PFSK-1 (cell line): Measurements from ENCODE around the gene PRKAG2.

Experiments used
- POLR2AphosphoS5 ChIP-seq: IDR thresholded peaks from 2 replicates; pipeline ENCODE4 v1.6.1; 2012; ENCODE audit warnings: low read depth, mild to moderate bottlenecking, control low read depth, low read length, moderate library complexity
- SIN3A ChIP-seq: IDR thresholded peaks from 2 replicates; pipeline ENCODE4 v1.6.1; 2012; ENCODE audit warnings: mild to moderate bottlenecking, low read length, moderate library complexity, borderline replicate concordance; ENCODE audit not compliant: insufficient read depth
- TF ChIP-seq, protein P1 (sequence below), 2 experiments: IDR thresholded peaks; 2 replicates each; pipeline versions ENCODE4 v1.6.1 to v1.8.0; 2011 to 2012; ENCODE audit warnings: low read depth in 2 of 2, low read length in 2 of 2, control low read depth in 1 of 2, inconsistent platforms in 1 of 2, mild to moderate bottlenecking in 1 of 2, moderate library complexity in 1 of 2; ENCODE audit not compliant: insufficient read depth in 1 of 2

DNA sequence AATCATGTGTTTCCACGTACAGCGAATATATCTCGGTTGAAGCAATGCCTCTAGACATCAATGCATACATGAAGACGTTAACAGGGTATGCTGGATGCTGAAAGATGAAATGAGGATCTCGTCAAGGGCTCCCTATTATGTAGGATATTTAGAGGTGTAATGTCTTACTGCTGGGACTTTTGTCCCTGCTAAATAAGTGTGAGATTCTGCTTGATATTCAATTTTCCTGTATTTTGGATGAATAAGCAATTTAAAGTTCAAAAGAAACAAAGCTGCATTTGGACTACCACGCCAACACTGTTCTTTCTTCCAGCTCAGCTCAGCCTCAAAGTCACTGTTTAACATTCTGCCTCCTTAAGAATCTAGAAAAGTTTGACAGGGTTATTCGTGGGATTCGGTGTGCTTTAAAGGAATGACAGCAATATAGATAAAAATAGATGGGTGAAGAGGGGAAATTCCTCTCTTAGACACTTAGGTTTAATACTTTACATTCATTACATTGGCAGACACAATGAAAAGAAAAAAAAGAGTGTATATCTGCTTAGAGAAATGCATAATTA lies 247.1 kb downstream of the PRKAG2 start:
- TF ChIP-seq POLR2AphosphoS5 (no peak), SIN3A (no peak)
- TF ChIP-seq, protein P1, sequence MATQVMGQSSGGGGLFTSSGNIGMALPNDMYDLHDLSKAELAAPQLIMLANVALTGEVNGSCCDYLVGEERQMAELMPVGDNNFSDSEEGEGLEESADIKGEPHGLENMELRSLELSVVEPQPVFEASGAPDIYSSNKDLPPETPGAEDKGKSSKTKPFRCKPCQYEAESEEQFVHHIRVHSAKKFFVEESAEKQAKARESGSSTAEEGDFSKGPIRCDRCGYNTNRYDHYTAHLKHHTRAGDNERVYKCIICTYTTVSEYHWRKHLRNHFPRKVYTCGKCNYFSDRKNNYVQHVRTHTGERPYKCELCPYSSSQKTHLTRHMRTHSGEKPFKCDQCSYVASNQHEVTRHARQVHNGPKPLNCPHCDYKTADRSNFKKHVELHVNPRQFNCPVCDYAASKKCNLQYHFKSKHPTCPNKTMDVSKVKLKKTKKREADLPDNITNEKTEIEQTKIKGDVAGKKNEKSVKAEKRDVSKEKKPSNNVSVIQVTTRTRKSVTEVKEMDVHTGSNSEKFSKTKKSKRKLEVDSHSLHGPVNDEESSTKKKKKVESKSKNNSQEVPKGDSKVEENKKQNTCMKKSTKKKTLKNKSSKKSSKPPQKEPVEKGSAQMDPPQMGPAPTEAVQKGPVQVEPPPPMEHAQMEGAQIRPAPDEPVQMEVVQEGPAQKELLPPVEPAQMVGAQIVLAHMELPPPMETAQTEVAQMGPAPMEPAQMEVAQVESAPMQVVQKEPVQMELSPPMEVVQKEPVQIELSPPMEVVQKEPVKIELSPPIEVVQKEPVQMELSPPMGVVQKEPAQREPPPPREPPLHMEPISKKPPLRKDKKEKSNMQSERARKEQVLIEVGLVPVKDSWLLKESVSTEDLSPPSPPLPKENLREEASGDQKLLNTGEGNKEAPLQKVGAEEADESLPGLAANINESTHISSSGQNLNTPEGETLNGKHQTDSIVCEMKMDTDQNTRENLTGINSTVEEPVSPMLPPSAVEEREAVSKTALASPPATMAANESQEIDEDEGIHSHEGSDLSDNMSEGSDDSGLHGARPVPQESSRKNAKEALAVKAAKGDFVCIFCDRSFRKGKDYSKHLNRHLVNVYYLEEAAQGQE (IDR thresholded peaks at IDR 0.05; ENCODE audit: insufficient read depth in 1 of 2, low read depth in 2 of 2, low read length in 2 of 2) = no peak
